GM21515 (cell line): ENCODE results near the gene KLK13.

Experiments
- ATAC-seq: cut with Tn5 transposase; IDR thresholded peaks from one replicate; pipeline ENCODE4 v1.9.1; 2021; ENCODE audit not compliant: unreplicated experiment

The KLK13 gene

DNA sequence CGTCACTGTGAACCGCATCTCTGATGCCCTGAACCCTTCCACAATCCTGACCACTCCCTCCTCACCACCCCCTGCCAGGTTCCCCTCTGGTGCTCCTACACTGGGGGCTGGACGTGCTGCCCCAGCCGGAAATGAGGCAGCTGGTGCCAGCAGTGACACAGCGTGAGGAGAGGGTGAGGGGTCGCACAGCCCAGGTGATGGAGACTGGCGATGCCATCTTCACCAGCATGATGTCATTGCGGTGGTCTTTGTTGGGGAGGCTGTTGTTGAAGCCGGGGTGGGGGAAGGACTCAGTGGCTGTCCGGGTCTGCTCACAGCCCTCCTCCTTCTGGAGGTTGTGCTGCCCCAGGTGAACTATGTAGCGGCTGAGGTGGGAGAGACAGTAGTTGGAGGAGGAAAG, 40.9 kb downstream of the KLK13 start:
- no peak for ATAC-seq

DNA sequence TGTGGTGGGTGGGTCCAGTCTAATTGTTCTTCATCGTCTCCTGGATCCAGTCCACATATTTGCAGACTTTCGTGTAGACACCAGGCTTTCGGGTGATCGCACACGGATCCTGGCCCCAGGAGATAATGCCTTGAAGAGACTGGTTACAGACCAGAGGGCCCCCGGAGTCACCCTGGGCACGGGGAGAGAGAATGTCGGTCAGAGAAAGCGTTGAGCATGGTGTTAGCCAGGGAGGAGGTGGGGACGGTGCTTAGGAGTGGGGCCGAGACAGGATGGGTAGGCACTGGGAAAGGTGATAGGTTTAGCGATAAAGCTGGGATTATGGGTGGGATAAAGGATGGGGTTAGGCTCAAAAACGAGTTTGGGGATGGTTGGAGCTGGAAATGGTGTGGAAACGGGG, 42.4 kb downstream of the KLK13 start:
- no peak for ATAC-seq

DNA sequence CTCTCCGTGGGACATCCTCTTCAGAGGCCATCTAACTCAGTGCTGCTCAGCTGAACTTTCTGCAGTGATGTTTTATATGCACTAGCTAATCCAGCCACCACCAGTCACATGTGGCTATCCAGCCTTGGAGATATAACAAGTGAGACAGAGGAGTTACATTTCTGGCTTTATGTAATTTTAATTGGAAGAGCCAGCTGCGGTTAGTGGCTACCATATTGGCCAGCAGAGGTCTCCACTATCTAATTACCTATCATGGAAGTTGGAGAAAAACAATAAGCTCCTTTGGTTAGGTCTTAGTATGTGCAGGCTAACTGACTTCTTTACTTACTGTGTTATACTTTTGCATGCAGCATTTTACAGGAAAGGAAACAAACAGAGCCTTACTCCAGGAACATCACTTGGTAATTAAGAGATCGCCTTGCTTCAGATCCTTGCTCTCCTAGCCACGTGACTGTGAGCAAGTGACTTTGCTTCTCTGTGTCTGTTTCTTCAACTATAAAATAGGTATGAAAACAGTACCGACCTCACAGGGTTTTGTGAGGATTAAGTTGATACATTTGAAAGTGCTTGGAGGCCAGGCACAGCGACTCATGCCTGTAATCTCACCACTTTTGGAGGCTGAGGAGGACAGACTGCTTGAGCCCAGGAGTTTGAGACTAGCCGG, 43.8 kb downstream of the KLK13 start:
- ATAC-seq: no peak

DNA sequence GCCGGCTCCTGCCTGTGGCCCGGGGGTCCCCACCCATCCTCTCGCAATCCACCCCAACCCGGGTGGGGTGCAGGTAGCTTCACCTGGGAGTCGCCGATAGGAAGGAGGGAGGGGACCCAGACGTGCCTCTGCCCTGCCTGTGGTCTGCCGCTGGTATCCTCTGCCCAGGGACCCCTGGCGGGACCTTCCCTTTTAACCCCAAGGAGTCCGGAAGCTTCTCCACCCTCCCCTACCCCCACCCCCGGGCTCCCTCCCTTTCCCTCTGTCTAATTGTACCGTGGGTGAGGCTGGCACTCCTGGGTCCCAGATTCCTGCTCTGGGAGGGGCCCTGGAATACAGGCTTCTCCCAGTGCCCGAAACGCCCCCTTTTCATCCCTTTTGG, 45.4 kb downstream of the KLK13 start, which contains the start of gene KLK10:
TSS of gene KLK10 (minus strand) at position 166 of the 382 bp plus-strand sequence. CDS start 579 bp downstream, outside the sequence.
- ATAC-seq: no peak

DNA sequence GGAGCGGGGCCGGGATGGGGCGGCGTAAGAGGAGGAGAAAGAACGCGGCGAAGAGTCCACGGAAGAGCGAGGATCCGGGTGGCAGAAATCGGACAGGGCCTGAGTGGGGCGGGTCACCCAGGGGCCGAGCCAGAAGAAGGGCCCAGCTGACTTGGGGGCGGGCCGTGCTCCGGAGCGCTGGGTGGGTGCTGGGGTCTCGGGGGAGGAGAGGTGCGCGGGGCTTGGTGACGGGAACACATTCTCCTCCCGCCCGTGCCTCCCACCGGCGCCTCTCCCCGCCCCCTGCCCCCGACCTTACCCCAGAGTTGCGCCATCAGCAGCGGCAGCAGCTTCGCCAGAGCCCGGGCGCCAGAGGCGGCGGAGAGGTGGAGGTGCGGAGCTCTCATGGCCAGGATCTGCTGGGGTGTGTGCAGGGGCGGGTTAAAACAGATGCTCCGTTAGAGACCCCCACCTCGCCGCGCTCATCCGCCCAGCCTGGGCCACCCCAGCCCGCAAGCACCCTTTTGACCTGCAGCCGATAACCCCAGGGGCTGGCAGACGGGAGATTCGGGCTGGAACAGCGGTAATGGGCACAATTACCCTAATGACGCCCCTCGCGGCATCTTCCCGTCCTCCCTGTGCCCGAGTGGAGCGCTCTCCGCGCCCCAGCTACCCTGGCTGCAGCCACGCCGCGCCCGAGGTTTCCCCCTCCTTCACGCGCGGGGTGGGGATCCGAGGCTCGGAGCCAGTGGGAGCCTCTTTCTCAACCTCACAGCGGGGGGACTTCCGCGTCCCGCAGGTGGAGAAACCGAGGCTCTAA, 45.9 kb downstream of the KLK13 start:
- no peak for ATAC-seq

DNA sequence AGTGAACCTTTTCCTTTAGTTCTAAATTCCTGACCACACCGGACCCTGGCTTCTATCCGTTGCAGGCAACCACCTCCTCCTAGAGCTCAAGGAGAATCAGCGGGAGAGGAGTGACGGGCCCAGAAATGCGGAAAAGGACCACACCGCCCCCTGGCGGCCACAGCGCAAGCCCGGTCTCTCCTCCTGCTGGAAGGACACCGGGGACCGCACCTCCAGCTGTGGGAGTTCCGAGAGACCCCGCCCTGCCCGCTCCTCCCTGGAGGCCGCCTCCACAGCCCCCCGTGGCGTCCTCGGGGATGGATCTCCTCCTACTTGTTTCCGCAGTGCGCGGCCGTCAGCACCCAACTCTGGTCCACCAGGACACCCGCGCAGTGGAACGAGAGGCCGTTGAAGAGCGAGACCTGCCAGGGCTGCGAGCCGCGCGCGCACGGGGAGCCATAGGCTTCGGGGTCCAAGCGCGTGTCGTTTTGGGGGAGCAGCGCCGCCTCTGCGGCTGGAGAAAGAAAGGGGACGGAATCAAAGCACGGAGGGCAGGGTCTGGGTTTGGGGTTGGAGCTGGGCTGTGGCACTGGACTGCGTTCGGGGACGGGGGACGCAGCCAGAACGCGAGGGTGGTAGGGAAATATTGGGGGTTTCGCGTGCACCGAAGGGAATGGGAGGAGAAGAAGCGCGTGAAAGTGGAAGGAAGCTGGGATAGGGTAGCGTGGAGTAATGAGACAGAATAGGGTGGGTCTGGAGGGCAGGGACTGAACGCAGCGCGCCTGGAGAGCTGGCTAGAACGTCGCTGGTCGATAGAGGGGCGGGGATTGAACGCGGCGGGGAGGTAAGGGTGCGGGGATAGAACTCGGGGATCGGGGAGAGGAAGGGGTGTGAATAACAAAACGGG, 47.9 kb downstream of the KLK13 start:
- ATAC-seq: no peak

DNA sequence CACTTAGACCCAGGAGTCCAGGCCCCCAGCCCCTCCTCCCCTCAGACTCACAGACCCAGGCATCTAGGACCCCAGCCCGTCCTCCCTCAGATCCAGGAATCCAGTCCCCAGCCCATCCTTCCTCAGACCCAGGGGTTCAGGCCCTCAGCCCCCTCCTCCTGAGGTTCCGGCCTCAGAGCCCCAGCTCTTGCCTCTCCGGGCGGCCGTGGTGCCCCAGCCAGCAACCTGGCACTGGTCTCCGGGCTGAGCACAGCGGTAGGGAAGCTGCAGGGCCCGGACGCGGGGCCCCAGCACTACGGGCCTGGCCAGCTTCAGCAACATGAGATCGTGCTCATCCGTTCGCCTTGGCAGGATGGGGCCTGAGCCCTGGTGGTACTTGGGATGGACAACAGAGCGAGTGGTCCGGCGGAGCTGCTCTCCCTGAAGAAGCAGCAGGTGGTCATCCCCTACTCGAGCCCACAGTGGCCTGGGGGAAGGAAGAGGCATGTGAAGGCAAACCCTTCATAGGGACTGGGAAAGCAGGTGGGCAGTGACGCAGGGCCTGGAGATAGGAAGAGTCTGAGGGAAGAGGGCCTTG, 49.1 kb downstream of the KLK13 start:
- no peak for ATAC-seq

DNA sequence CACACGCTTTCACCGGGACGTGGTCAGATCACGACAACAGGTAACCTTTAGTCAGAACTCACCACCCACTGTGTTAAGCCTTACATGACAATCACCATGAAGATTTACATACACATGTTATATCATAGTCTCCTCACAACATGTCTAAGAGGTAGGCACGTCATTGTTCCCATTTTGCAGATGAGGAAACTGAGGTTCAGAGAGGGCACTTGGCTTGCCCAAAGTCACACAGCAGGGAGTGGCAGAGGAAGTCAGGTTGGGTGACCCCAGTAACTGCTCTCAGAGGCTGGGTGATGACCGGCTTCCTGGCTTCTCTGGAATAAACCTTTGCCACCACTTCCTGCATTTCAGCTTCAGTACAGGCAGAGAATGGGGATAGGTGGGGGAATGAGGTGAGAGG, 50.6 kb downstream of the KLK13 start:
- no peak for ATAC-seq

DNA sequence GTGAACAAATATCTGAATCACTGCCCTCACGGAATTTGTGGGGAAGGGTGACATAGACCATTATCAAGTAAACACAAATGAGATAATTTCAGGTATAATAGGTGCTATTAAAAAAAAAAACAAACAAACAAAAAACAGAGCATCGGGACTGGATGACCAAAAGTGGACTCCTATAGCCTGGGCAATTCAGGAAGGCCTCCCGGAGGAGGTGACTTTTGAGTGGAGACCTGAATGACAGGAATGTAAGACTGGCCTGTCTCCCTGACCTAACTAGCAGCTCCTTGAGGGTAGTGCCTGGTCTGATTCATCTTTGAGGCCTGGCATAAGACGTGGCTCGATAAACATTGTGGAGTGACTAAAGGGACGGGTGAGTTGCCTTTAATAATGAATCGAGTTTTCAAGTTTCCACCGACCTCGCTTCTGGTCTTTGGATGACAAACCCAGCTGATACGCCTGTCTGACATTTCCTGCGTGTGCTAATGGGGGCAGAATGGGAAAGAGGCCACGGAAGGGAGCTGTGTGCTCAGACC, 52.2 kb downstream of the KLK13 start:
- no peak for ATAC-seq

DNA sequence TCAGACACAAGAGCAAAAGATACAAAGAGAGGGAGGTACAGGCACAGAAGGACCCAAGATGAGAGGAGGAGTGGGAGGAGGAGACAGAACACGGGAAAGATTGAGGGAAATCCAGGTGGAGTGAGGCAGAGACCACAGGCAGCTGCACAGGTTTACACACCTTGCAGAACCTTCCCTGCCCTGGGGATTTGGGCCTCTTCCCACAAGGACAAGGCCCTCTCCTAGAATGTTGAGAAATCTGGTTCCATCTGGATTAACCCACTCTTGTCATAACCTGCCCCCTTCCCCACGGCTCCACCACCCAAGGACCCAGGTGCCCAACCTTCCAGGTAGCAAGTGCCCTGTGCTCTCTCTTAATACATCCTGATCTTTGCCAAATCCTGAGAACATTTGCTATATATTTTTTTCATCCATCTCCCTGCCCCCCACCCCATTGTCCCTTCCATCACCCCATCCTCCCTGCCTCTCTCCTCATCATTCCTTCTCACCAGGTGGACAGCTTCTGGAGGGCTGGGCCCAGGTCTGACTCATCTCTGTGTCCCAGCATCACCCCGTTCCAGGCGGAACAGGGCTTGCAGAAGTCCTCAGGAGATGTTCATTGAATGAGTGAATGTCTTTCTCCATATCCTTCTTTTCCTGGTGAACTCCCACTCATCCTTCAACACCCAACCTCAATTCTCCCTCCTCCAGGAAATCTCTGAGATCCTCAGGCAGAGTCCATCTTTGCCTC, 54.7 kb downstream of the KLK13 start:
- ATAC-seq: no peak

DNA sequence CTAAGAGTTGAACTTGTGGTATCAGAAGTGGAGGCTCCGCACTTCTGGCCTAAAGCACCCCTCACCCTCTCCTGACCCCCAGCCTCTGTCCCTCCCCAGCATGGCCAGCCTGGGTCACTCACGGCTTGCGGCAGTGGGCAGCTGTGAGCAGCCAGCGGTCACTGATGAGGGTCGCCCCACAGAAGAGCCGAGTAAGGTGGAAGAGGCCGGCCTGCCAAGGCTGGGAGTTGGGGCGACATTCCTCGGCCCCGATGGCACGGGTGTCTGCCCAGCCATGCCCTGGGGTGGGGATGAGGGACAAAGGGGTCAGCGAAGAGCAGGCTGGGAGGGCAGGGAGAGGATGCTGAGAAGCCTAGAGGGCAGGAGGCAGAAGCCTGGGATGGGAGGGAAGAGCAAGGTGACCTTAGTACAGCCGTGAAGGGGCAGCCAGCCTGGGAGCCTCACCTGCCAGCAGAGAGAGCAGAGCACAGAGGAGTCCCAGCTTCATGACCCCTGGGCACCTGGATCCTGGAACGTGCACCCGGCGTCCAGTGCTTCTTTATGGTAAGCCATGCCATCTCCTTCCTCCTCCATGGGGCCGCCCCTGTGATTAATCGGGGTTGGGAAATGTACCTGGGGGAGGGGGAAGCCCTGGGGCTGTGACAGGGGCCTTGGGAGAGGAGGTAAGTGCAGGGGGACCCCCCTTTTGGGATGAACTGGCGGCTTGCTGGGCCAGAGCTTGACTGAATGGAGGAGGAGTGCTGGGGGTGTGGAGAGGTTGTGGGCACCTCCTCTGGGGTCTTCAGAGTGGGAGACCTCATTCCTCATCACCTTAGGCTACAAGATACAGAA, 55.6 kb downstream of the KLK13 start:
- ATAC-seq: no peak

DNA sequence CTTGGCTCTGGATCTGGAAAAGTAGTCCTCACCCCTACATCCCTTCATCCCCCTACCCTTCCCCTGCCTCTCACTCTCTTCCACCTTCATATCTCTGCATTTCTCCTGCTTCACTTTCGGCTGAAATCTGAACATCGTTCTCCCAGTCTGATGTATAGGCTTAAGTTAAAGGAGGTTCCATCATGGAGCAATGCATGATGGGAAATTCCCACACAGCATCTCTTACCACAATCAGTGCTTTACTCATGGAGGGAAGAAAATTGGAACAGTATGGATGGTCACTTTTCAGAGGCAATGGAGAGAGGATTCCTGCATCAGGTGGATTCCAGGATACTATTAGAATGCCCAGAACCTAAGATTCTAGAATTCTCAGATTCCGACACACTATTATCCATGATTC, 57.4 kb downstream of the KLK13 start:
- no peak for ATAC-seq

DNA sequence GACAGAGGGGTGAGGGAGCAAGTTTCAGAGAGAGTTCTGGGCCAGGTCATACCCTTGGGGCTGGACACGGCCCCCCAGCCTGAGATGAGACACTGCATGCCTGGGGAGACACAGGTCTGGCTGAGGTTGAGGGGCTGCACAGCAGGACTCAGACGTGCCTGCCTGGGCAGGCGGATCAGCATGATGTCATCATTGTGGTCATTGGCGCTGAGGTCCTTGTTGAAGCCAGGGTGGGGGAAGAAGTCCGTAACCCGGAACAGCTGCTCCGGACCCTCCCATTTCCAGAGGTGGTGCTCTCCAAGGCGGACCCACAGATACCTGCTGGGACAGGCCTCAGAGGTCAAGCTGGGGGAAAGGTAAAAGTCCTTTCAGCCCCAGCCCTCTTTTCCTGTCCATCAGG, 58.5 kb downstream of the KLK13 start:
- ATAC-seq: no peak
